Esophagus squamous epithelium (tissue), 5 donors: ENCODE data around the gene EVC2. TPM values are rescaled to one million over a fixed set of nuclear protein-coding genes. Genes with fewer than 3 reads are reported as not detected.
A peak's percentile ranks its signal among the peaks of the same experiment; 100 is the strongest.

Source experiments
- DNase-seq: peaks from one replicate; lab custom pipeline; 2025; lab: John Stamatoyannopoulos, UW
- H3K27ac ChIP-seq, 4 donors: fragments of 200-600 bp; sonication (generic); one replicate each; pipeline ENCODE4 v1.5.1; 2016 to 2019; ENCODE audit warnings: mild to moderate bottlenecking in 1 of 4
- H3K27me3 ChIP-seq, 4 donors: fragments of 200-600 bp; sonication (generic); 1 replicate in 3 of 4; 2 replicates in 1 of 4; pipeline versions ENCODE4 v1.5.1 to v1.6.0; 2017 to 2021; ENCODE audit warnings: antibody characterized with exemption in 1 of 4
- H3K36me3 ChIP-seq, 3 donors: fragments of 200-600 bp; sonication (generic); one replicate each; pipeline ENCODE4 v1.5.1; 2016 to 2019
- H3K4me1 ChIP-seq, 3 donors: fragments of 200-600 bp; sonication (generic); one replicate each; pipeline ENCODE4 v1.5.1; 2017 to 2019
- H3K4me3 ChIP-seq, 4 donors: fragments of 200-600 bp; sonication (generic); 1 replicate in 3 of 4; 2 replicates in 1 of 4; pipeline ENCODE4 v1.5.1; 2016 to 2019; ENCODE audit warnings: mild to moderate bottlenecking in 2 of 4, moderate library complexity in 1 of 4
- H3K9me3 ChIP-seq, 3 donors: fragments of 200-600 bp; sonication (generic); one replicate each; pipeline ENCODE4 v1.5.1; 2016 to 2019
- POLR2A ChIP-seq, 4 donors: fragments of 450-650 bp; IDR thresholded peaks; one replicate each; pipeline ENCODE4 v1.6.1; 2017; ENCODE audit warnings: antibody characterized with exemption in 4 of 4, mild to moderate bottlenecking in 4 of 4, moderate library complexity in 3 of 4
- WGBS, 2 donors: methylation state at CpG; one replicate each; pipeline ENCODE4 v1.1.5; 2018; 5-methylcytosine and 5-hydroxymethylcytosine counted together
- intact Hi-C: fragments of 100-400 bp; cut with DNase I; formaldehyde crosslinking; loops from one replicate; pipeline ENCODE4 v1.15.0; 2022
- total RNA-seq, 4 donors: library from RNA; depleted of rRNA; stranded (reverse); fragments of >200 nt; gene quantifications; one replicate each; pipeline ENCODE4 v1.1.0, GENCODE V29; 2016
- TF ChIP-seq, protein P1 (sequence below), 6 experiments: fragments of 450-650 bp in 4 of 6; fragments of 200-600 bp in 2 of 6; sonication (generic) in 2 of 6; IDR thresholded peaks; one replicate each; pipeline ENCODE4 v1.5.1; 2016 to 2019; ENCODE audit warnings: antibody characterized with exemption in 6 of 6, mild to moderate bottlenecking in 4 of 6, moderate library complexity in 4 of 6
- donor health status: DM: yes; HTN: yes; CAD: no.

The EVC2 gene
- total RNA-seq, 4 donors from 2014 or later: 5.0 to 12.6 (median 5.1) TPM

DNA sequence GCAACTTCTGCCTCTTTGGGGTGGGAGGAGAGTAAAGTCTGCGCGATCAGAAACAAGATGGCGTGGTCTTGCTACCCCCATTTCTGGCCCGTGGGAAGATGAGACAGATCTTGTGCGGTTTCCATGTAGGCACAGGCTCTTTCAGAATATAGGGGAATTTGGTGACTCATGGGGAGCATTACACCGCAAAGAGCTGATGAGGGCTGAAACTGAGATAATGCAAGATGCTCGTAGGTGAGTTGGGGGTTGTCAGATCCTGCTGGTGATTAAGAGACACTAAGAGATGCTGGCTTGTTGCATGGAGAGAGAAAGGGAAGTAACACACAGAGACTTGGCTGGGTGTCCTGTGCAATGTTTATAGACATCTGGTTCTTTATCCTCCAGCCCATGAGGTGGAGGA, 4.2 kb upstream of the EVC2 start:
- H3K27ac ChIP-seq: no peak overlapping the region
- no peak for DNase-seq
- peak overlapping the region in 2 of 4 donors; percentile 59 to 77 for H3K4me3 ChIP-seq
- intact Hi-C loops: no loop called here
- peaks cover 0 to 7% (median 0%) of the 10 kb centered on the region in 3 donors for H3K9me3 ChIP-seq
- H3K36me3 ChIP-seq: no peaks in the 10 kb centered on the region
- H3K4me1 ChIP-seq: peaks cover 21 to 51% (median 23%) of the 10 kb centered on the region in 3 donors
- H3K27me3 ChIP-seq: peaks cover 0 to 13% (median 0%) of the 10 kb centered on the region in 4 donors
- no peak for TF ChIP-seq POLR2A (IDR thresholded peaks at IDR 0.05)
- TF ChIP-seq, protein P1, sequence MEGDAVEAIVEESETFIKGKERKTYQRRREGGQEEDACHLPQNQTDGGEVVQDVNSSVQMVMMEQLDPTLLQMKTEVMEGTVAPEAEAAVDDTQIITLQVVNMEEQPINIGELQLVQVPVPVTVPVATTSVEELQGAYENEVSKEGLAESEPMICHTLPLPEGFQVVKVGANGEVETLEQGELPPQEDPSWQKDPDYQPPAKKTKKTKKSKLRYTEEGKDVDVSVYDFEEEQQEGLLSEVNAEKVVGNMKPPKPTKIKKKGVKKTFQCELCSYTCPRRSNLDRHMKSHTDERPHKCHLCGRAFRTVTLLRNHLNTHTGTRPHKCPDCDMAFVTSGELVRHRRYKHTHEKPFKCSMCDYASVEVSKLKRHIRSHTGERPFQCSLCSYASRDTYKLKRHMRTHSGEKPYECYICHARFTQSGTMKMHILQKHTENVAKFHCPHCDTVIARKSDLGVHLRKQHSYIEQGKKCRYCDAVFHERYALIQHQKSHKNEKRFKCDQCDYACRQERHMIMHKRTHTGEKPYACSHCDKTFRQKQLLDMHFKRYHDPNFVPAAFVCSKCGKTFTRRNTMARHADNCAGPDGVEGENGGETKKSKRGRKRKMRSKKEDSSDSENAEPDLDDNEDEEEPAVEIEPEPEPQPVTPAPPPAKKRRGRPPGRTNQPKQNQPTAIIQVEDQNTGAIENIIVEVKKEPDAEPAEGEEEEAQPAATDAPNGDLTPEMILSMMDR (IDR thresholded peaks at IDR 0.05): no peak
- 69 to 70% methylated on average over 7 of the region's 7 CpGs for WGBS, 2 donors

DNA sequence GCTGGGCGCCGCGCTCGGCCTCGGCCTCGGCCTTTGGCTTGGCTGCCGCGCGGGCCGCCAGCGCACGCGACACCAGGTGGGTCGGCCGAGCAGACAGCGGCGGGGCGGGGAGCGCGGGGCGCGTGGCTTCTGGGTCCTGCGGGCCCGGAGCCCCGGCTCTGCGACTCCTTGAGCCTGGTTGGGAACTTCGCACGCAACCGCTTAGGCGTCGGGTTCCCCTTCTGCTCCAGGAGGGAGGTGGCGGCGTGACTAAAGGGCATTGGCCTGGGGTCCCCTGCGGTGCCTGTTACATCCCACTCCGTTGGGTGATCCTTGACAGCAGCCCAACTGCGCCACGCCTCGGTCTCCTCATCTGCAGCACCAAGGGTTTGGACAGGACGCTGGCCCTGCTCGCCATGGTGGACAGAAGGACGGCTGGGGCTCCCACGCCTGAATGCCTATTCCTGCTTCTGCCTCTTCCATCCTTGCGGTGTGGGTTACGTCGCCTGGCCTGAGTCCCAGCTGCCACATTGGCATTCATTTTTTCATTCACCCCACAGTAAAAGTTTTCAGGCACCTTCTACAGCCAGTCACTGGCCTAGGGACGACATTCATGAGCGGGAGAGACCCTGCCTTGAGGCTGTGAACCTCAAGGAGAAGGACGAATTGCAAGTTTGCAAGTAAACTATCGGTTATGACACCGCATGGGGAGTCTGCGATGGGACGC, 3.3 kb upstream of the EVC2 start:
- H3K4me1 ChIP-seq: peaks cover 29 to 60% (median 32%) of the 10 kb centered on the region in 3 donors
- DNase-seq: no peak
- no peak for TF ChIP-seq POLR2A (IDR thresholded peaks at IDR 0.05)
- TF ChIP-seq, protein P1 (IDR thresholded peaks at IDR 0.05): no peak
- H3K36me3 ChIP-seq: no peaks in the 10 kb centered on the region
- intact Hi-C loops: no loop called here
- H3K4me3 ChIP-seq: peak overlapping the region; percentile 38 to 77 (median 56)
- H3K9me3 ChIP-seq: peaks cover 0 to 7% (median 0%) of the 10 kb centered on the region in 3 donors
- H3K27me3 ChIP-seq: peaks cover 0 to 13% (median 0%) of the 10 kb centered on the region in 4 donors
- H3K27ac ChIP-seq: peak overlapping the region; percentile 72 to 89 (median 86)
- 50 to 67% methylated on average over 3 to 6 of the region's 52 CpGs for WGBS, 2 donors

DNA sequence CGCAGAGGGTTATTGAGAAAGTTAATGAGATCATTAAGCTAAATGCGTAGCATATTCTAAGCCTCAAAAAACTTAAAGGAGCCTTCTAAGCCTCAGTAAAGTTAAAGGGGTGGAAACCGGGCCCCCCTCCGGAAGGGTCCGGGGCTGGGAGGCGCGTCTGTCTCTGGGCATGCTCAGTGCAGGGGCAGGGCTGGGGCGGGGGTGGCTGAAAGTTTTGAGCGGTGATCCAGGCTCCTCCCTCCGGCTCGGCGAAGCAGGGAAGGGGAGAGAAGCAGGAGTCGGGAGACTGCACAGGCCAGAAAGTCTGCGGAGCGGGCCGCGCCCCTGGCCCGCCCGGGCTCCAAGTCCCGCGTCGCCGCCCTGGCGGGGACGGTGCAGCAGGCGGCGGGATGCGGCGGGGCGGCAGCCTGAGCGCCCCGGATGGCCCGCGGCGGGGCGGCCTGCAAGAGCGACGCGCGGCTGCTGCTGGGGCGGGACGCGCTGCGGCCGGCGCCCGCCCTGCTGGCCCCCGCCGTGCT, 2.7 kb upstream of the EVC2 start, which contains the start of gene EVC:
Gene EVC (plus strand): TSS at position 241 of the 518 bp plus-strand sequence. CDS start 180 bp downstream, at position 421.
- Histone ChIP-seq H3K4me3 (peak within 1 kb of the TSS; percentile 38 to 77 (median 56)), H3K27me3 (peaks cover 0 to 13% (median 0%) of the 10 kb centered on the region in 4 donors), H3K36me3 (no peaks in the 10 kb centered on the region), H3K9me3 (peaks cover 0 to 7% (median 0%) of the 10 kb centered on the region in 3 donors), H3K27ac (peak within 1 kb of the TSS; percentile 72 to 89 (median 86)), H3K4me1 (peaks cover 32 to 63% (median 34%) of the 10 kb centered on the region in 3 donors)
- TF ChIP-seq POLR2A (IDR thresholded peaks at IDR 0.05): peak in 2 of 4 donors; percentile 22 to 46
- TF ChIP-seq, protein P1 (IDR thresholded peaks at IDR 0.05): no peak
- intact Hi-C loops: no loop called here
- WGBS, 2 donors: 0 to 2% methylated on average over 2 to 12 of the region's 49 CpGs
- DNase-seq: no peak

DNA sequence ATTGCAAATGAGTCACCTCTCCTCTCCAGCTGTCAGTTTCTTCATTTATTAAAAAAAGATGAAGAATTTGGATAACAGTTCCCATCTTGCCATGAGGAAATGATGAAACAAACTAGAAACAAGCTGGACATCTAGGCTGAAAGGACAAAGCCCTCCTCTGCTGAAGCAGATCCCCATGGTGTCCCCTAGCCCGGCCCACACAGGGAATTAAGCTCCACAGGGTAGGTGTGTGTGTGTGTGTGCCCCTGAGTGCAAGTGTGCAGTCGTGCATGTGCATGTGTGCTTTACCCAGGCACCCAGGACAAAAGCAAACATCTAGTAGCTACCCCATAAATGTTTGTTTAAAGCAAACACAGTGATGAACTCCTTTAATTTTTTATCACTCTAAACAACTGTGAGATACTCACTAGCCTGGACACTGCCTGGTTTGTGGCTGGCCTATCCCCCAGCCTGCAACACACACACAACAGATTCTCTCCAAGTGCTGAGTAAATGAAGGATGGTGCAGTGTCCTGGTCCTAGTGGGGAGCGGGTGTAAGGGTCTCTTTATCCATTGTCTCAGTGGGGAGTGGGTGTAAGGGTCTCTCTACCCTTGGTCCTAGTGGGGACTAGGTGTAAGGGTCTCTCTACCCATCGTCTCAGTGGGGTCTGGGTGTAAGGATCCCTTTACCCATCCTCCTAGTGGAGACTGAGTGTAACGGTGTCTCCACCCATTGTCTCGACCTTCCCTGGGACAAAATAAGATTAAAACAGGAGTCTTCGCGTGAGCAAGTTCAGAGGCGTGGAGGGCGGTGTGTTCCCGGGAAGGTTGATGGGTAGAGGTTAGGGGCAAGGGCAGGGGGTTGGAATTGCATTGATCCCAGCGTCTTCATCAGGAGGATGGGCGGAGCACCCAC, 2.0 kb upstream of the EVC2 start:
- Histone ChIP-seq H3K36me3 (no peaks in the 10 kb centered on the region), H3K4me3 (peak overlapping the region; percentile 38 to 77 (median 56)), H3K27me3 (peaks cover 0 to 13% (median 0%) of the 10 kb centered on the region in 4 donors), H3K27ac (peak overlapping the region; percentile 72 to 89 (median 86)), H3K9me3 (peaks cover 0 to 5% (median 0%) of the 10 kb centered on the region in 3 donors), H3K4me1 (peaks cover 32 to 69% (median 34%) of the 10 kb centered on the region in 3 donors)
- intact Hi-C loops: no loop called here
- WGBS, 2 donors: 13% methylated on average over 10 of the region's 13 CpGs
- TF ChIP-seq, protein P1 (IDR thresholded peaks at IDR 0.05): peak in 4 of 6 experiments; percentile 10 to 46 (median 32)
- no peak for TF ChIP-seq POLR2A (IDR thresholded peaks at IDR 0.05)
- DNase-seq: no peak
